IMR-90 (cell line): ENCODE measurements around the gene CEP104. TPM values are rescaled to one million over a fixed set of nuclear protein-coding genes. Genes with fewer than 3 reads are reported as not detected.

Experiments used
- ATAC-seq: fragments of 200-7000 bp; cut with Tn5 transposase; 2 replicates; pipeline ENCODE4 v1.9.1; 2020; ENCODE audit warnings: low read depth, mild to moderate bottlenecking, moderate library complexity
- BruUV-seq: library from RNA; stranded (reverse); fragments of 400-500 nt; replicated peaks from 2 replicates; lab custom pipeline; 2021; lab: Mats Ljungman, UMichigan
- CTCF ChIA-PET: fragments of 300-600 bp; formaldehyde crosslinking; extraction: SDS; loops from one replicate; lab custom pipeline; 2021; ENCODE audit warnings: antibody characterized with exemption; lab: Yijun Ruan, JAX
- POLR2A ChIA-PET: fragments of 300-600 bp; sonication (Branson Sonifier 250); formaldehyde crosslinking; loops from one replicate; lab custom pipeline; 2022; ENCODE audit warnings: antibody characterized with exemption; ENCODE audit not compliant: unreplicated experiment; lab: Charles Lee
- DNase-seq: peaks from one replicate; pipeline ENCODE4 v3.0.0; 2013
- H2AFZ ChIP-seq: replicated peaks from 2 replicates; pipeline ENCODE3; 2013; ENCODE audit warnings: low read length, mild to moderate bottlenecking; ENCODE audit not compliant: poor library complexity
- H2AK5ac ChIP-seq: 2 replicates; pipeline ENCODE4 v1.6.1; 2013; ENCODE audit warnings: low read depth, low read length, inconsistent platforms
- H2AK9ac ChIP-seq: replicated peaks from 2 replicates; pipeline ENCODE3; 2013; ENCODE audit warnings: mild to moderate bottlenecking, low read depth, low read length, moderate library complexity; ENCODE audit not compliant: poor library complexity
- H2BK120ac ChIP-seq: 2 replicates; pipeline ENCODE4 v1.6.1; 2013; ENCODE audit warnings: low read depth, low read length, inconsistent platforms
- H2BK15ac ChIP-seq: 3 replicates; pipeline ENCODE4 v1.6.1; 2013; ENCODE audit warnings: low read depth, low read length, inconsistent platforms
- H2BK20ac ChIP-seq: 2 replicates; pipeline ENCODE4 v1.6.1; 2013; ENCODE audit warnings: low read depth, mild to moderate bottlenecking, inconsistent platforms, low read length, moderate library complexity
- H2BK5ac ChIP-seq: 2 replicates; pipeline ENCODE4 v1.6.1; 2013; ENCODE audit warnings: mild to moderate bottlenecking, low read depth, low read length, inconsistent platforms; ENCODE audit not compliant: poor library complexity, severe bottlenecking
- H3K14ac ChIP-seq: replicated peaks from 2 replicates; pipeline ENCODE4 v1.6.1; 2013; ENCODE audit warnings: low read depth, low read length, inconsistent platforms
- H3K18ac ChIP-seq: 2 replicates; pipeline ENCODE4 v1.6.1; 2013; ENCODE audit warnings: low read depth, low read length, control low read depth
- H3K23ac ChIP-seq: 2 replicates; pipeline ENCODE4 v1.6.1; 2013; ENCODE audit warnings: low read depth, low read length, inconsistent platforms
- H3K27ac ChIP-seq: 2 replicates; pipeline ENCODE4 v1.5.1; 2013; ENCODE audit warnings: mild to moderate bottlenecking, control low read depth, low read length; ENCODE audit not compliant: insufficient read depth
- H3K27me3 ChIP-seq: 2 replicates; pipeline ENCODE4 v1.6.1; 2013; ENCODE audit warnings: low read length; ENCODE audit not compliant: control insufficient read depth, insufficient read depth
- H3K36me3 ChIP-seq: 2 replicates; pipeline ENCODE4 v1.6.1; 2013; ENCODE audit warnings: low read length, mixed read lengths; ENCODE audit not compliant: control insufficient read depth, insufficient read depth
- H3K4ac ChIP-seq: 2 replicates; pipeline ENCODE4 v1.6.1; 2013; ENCODE audit warnings: low read depth, low read length, inconsistent platforms
- H3K4me1 ChIP-seq: 2 replicates; pipeline ENCODE4 v1.6.1; 2013; ENCODE audit warnings: low read length, mixed read lengths; ENCODE audit not compliant: control insufficient read depth, insufficient read depth
- H3K4me2 ChIP-seq: 2 replicates; pipeline ENCODE4 v1.6.1; 2013; ENCODE audit warnings: low read depth, mild to moderate bottlenecking, control low read depth, low read length, moderate library complexity
- H3K4me3 ChIP-seq: 2 replicates; pipeline ENCODE4 v1.5.1; 2013; ENCODE audit warnings: low read depth, mild to moderate bottlenecking, control low read depth, low read length, moderate library complexity; ENCODE audit not compliant: insufficient read depth
- H3K56ac ChIP-seq: 2 replicates; pipeline ENCODE4 v1.6.1; 2013; ENCODE audit warnings: low read length, inconsistent platforms; ENCODE audit not compliant: insufficient read depth; ENCODE audit errors: extremely low read depth
- H3K79me1 ChIP-seq, 2 experiments: 2 replicates each; pipeline ENCODE4 v1.6.1; 2013; ENCODE audit warnings: low read length in 2 of 2, inconsistent platforms in 1 of 2, low read depth in 1 of 2
- H3K9ac ChIP-seq: 2 replicates; pipeline ENCODE4 v1.6.1; 2013; ENCODE audit warnings: low read depth, low read length, control low read depth
- H3K9me1 ChIP-seq: 2 replicates; pipeline ENCODE4 v1.6.1; 2013; ENCODE audit warnings: low read length, inconsistent platforms; ENCODE audit not compliant: insufficient read depth
- H3K9me3 ChIP-seq: 2 replicates; pipeline ENCODE4 v1.6.1; 2013; ENCODE audit warnings: low read length; ENCODE audit not compliant: control insufficient read depth, insufficient read depth
- H4K20me1 ChIP-seq: 2 replicates; pipeline ENCODE4 v1.6.1; 2013; ENCODE audit warnings: low read length, inconsistent platforms; ENCODE audit not compliant: insufficient read depth
- H4K5ac ChIP-seq: 2 replicates; pipeline ENCODE4 v1.6.1; 2013; ENCODE audit warnings: mild to moderate bottlenecking, low read depth, low read length, control low read depth
- H4K8ac ChIP-seq, 2 experiments: 2 replicates each; pipeline ENCODE4 v1.6.1; 2013; ENCODE audit warnings: low read depth in 2 of 2, low read length in 2 of 2, control low read depth in 1 of 2, inconsistent platforms in 1 of 2
- H4K91ac ChIP-seq: 2 replicates; pipeline ENCODE4 v1.6.1; 2013; ENCODE audit warnings: low read depth, low read length, inconsistent platforms; ENCODE audit not compliant: insufficient read depth
- CHD1 ChIP-seq: IDR thresholded peaks from 2 replicates; pipeline ENCODE4 v1.6.1; 2012; ENCODE audit warnings: low read depth, low read length, improper control_type of control experiment
- CTCF ChIP-seq: conservative IDR thresholded peaks from 2 replicates; pipeline ENCODE4 v1.5.1; 2012; ENCODE audit warnings: mild to moderate bottlenecking, low read depth, low read length, improper control_type of control experiment
- ELK1 ChIP-seq: fragments of 150-350 bp; IDR thresholded peaks from 2 replicates; pipeline ENCODE4 v1.6.1; 2016; ENCODE audit warnings: low read depth, mild to moderate bottlenecking, low read length, moderate library complexity, borderline replicate concordance
- POLR2A ChIP-seq: IDR thresholded peaks from 2 replicates; pipeline ENCODE4 v1.6.1; 2012; ENCODE audit warnings: mild to moderate bottlenecking, low read depth, low read length
- SMC3 ChIP-seq: fragments of 150-350 bp; IDR thresholded peaks from 2 replicates; pipeline ENCODE4 v1.6.1; 2016; ENCODE audit warnings: low read depth, mild to moderate bottlenecking, antibody characterized with exemption, low read length, moderate library complexity
- WGBS, 2 experiments: methylation state at CpG; one replicate each; pipeline versions ENCODE4 v1.1.5 to v1.1.7; 2013; ENCODE audit warnings: missing lambda C conversion rate in 2 of 2; ENCODE audit not compliant: insufficient read length in 1 of 2; ENCODE audit errors: extremely low coverage in 2 of 2; 5-methylcytosine and 5-hydroxymethylcytosine counted together
- dilution Hi-C: fragments of 300-500 bp; cut with HindIII; formaldehyde crosslinking; loops from one replicate; pipeline ENCODE4 v1.14.3; 2018; ENCODE audit warnings: low sequenced_read_pairs; ENCODE audit not compliant: unreplicated experiment
- in situ Hi-C: fragments of 300-500 bp; cut with MboI; formaldehyde crosslinking; loops from 3 replicates; pipeline ENCODE4 v1.14.3; 2019; ENCODE audit warnings: low sequenced_read_pairs, inconsistent platforms, mixed read lengths
- intact Hi-C: fragments of 100-400 bp; cut with micrococcal nuclease; formaldehyde crosslinking; loops from 2 replicates; pipeline ENCODE4 v1.10.0; 2022
- polyA plus RNA-seq, 3 experiments: library from polyadenylated mRNA; depleted of rRNA; stranded (reverse); fragments of >200 nt; gene quantifications; 2 replicates each; pipeline ENCODE4 v1.2.3, GENCODE V29; 2012; ENCODE audit warnings: low replicate concordance in 1 of 3
- total RNA-seq: library from RNA; depleted of rRNA; stranded (reverse); fragments of >200 nt; gene quantifications from 2 replicates; pipeline ENCODE4 v1.2.3, GENCODE V29; 2012
- TF ChIP-seq, protein P1 (sequence below): fragments of 150-350 bp; IDR thresholded peaks from 2 replicates; pipeline ENCODE4 v1.6.1; 2017; ENCODE audit warnings: mild to moderate bottlenecking, antibody characterized with exemption, low read length, low read depth

The CEP104 gene
- total and polyA plus RNA-seq, 2 of the 4 experiments (the other 2 are of a cell fraction), result 14.3 to 17.5 TPM

DNA sequence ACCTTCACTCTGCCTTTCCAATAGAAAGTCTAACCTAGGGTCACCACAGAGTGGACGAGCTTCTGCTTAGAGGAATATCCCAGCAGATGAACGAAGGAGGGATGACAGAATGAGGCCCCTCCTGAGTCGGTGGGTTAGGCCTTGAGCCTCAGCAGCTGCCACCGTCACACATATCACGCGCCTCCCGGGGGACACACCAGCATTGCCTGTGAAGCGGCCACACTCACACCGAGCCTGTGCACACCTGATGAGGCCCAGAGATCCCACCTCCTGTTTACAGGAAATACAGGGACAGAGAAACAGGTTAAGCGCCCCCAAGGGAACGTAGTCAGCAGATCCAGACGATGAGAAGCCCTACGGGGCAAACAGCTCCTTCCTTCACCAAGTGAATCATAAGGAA lies 35.6 kb downstream of the CEP104 start:
- no peak for TF ChIP-seq CHD1
- TF ChIP-seq, protein P1, sequence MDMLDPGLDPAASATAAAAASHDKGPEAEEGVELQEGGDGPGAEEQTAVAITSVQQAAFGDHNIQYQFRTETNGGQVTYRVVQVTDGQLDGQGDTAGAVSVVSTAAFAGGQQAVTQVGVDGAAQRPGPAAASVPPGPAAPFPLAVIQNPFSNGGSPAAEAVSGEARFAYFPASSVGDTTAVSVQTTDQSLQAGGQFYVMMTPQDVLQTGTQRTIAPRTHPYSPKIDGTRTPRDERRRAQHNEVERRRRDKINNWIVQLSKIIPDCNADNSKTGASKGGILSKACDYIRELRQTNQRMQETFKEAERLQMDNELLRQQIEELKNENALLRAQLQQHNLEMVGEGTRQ, result no peak
- no peak for TF ChIP-seq SMC3
- TF ChIP-seq CTCF, result no peak
- TF ChIP-seq ELK1, result no peak
- no peak for TF ChIP-seq POLR2A
- H2AK5ac ChIP-seq, result no peak overlapping the region
- no peak overlapping the region for H2BK120ac ChIP-seq
- H3K9me3 ChIP-seq, result no peaks in the 10 kb centered on the region
- CTCF ChIA-PET, result no interaction called here
- in situ Hi-C loops, result no loop called here
- BruUV-seq, result no TSS peak
- no peak overlapping the region for H2AFZ ChIP-seq
- dilution Hi-C loops, result no loop called here
- no peaks in the 10 kb centered on the region for H3K79me1 ChIP-seq
- H4K8ac ChIP-seq, result no peak overlapping the region
- 88% methylated on average over 9 of the region's 13 CpGs; no CpG with 5 or more reads in 1 of the 2 experiments for WGBS, 2 experiments
- H3K27ac ChIP-seq, result no peak overlapping the region
- ATAC-seq (no peak), DNase-seq (no peak)
- H4K5ac ChIP-seq, result no peak overlapping the region
- no peak overlapping the region for H3K4me2 ChIP-seq
- no peak overlapping the region for H3K23ac ChIP-seq
- intact Hi-C loops, result no loop called here
- peaks cover 47% of the 10 kb centered on the region for H3K36me3 ChIP-seq
- no peaks in the 10 kb centered on the region for H3K4me1 ChIP-seq
- no peak overlapping the region for H3K4ac ChIP-seq
- no peak overlapping the region for H3K4me3 ChIP-seq
- no peaks in the 10 kb centered on the region for H3K9me1 ChIP-seq
- POLR2A ChIA-PET, result no interaction called here
- no peak overlapping the region for H2AK9ac ChIP-seq
- no peaks in the 10 kb centered on the region for H4K20me1 ChIP-seq
- no peak overlapping the region for H2BK5ac ChIP-seq
- no peak overlapping the region for H4K91ac ChIP-seq
- no peak overlapping the region for H3K18ac ChIP-seq
- no peak overlapping the region for H3K9ac ChIP-seq
- H3K14ac ChIP-seq, result no peak overlapping the region
- H3K56ac ChIP-seq, result no peak overlapping the region
- H3K27me3 ChIP-seq, result no peaks in the 10 kb centered on the region
- H2BK15ac ChIP-seq, result no peak overlapping the region
- H2BK20ac ChIP-seq, result no peak overlapping the region
